ENCODE results near the gene GPR63.

GPR63 gene

GRCh38 chr6:96836631-96837080, 621 bp downstream of the GPR63 start:
- no peaks in the 10 kb centered on the region for H3K79me2 ChIP-seq (ENCODE audit: control insufficient read depth, low read length)
- H3K4me3 ChIP-seq (ENCODE audit: low read length) = peak overlapping the region; percentile 82
- no peaks in the 10 kb centered on the region for H4K20me1 ChIP-seq (ENCODE audit: control insufficient read depth, insufficient read depth, low read depth, low read length)
- H3K36me3 ChIP-seq (ENCODE audit: control insufficient read depth, low read length) = no peaks in the 10 kb centered on the region
- H3K4me2 ChIP-seq (ENCODE audit: low read length) = peak overlapping the region; percentile 98
- no peaks in the 10 kb centered on the region for H3F3A ChIP-seq (ENCODE audit: control insufficient read depth, insufficient read depth)
- no peaks in the 10 kb centered on the region for H3K9me3 ChIP-seq (ENCODE audit: control insufficient read depth, insufficient read depth, low read length)
- H3K4me1 ChIP-seq (ENCODE audit: control insufficient read depth, low read length) = peaks cover 14% of the 10 kb centered on the region
- no peak overlapping the region for H3K27ac ChIP-seq (ENCODE audit: low read depth, low read length)
- H3K9me2 ChIP-seq (replicated peaks; ENCODE audit: control insufficient read depth, low read length) = no peaks in the 10 kb centered on the region
- peaks cover 65% of the 10 kb centered on the region for H3K27me3 ChIP-seq (ENCODE audit: control insufficient read depth, low read length)
- TF ChIP-seq EZH2phosphoT487 (IDR thresholded peaks at IDR 0.05; ENCODE audit: borderline replicate concordance, low read length) (0 out of 2 replicates have a peak, but pooled peaks have one; percentile 82), CTCF (IDR thresholded peaks at IDR 0.05; ENCODE audit: low read depth, low read length, poor library complexity, severe bottlenecking) (no peak)

- H3F3A ChIP-seq (ENCODE audit: control insufficient read depth, insufficient read depth) = no peaks in the 10 kb centered on the region
- H3K27me3 ChIP-seq (ENCODE audit: control insufficient read depth, low read length) = peaks cover 55% of the 10 kb centered on the region
- H3K4me1 ChIP-seq (ENCODE audit: control insufficient read depth, low read length) = peaks cover 14% of the 10 kb centered on the region
- no peaks in the 10 kb centered on the region for H3K79me2 ChIP-seq (ENCODE audit: control insufficient read depth, low read length)
- H3K4me3 ChIP-seq (ENCODE audit: low read length) = no peak overlapping the region
- H3K27ac ChIP-seq (ENCODE audit: low read depth, low read length) = no peak overlapping the region
- no peaks in the 10 kb centered on the region for H3K36me3 ChIP-seq (ENCODE audit: control insufficient read depth, low read length)
- no peaks in the 10 kb centered on the region for H3K9me2 ChIP-seq (replicated peaks; ENCODE audit: control insufficient read depth, low read length)
- H4K20me1 ChIP-seq (ENCODE audit: control insufficient read depth, insufficient read depth, low read depth, low read length) = no peaks in the 10 kb centered on the region
- no peaks in the 10 kb centered on the region for H3K9me3 ChIP-seq (ENCODE audit: control insufficient read depth, insufficient read depth, low read length)
- no peak for TF ChIP-seq EZH2phosphoT487 (IDR thresholded peaks at IDR 0.05; ENCODE audit: borderline replicate concordance, low read length)
- TF ChIP-seq CTCF (IDR thresholded peaks at IDR 0.05; ENCODE audit: low read depth, low read length, poor library complexity, severe bottlenecking) = no peak
- no peak overlapping the region for H3K4me2 ChIP-seq (ENCODE audit: low read length)
Observed at GRCh38 chr6:96834070-96834469, 3.2 kb downstream of the GPR63 start.

GRCh38 chr6:96832780-96833179, 4.5 kb downstream of the GPR63 start:
- H3K79me2 ChIP-seq (ENCODE audit: control insufficient read depth, low read length) = no peaks in the 10 kb centered on the region

More at GRCh38 chr6:96832780-96833179, 4.5 kb downstream of the GPR63 start:
- Histone ChIP-seq H3K4me1 (ENCODE audit: control insufficient read depth, low read length) (peaks cover 12% of the 10 kb centered on the region), H3K9me3 (ENCODE audit: control insufficient read depth, insufficient read depth, low read length) (no peaks in the 10 kb centered on the region), H3K36me3 (ENCODE audit: control insufficient read depth, low read length) (no peaks in the 10 kb centered on the region), H3K27me3 (ENCODE audit: control insufficient read depth, low read length) (peaks cover 44% of the 10 kb centered on the region), H3K27ac (ENCODE audit: low read depth, low read length) (no peak overlapping the region), H3K9me2 (replicated peaks; ENCODE audit: control insufficient read depth, low read length) (no peaks in the 10 kb centered on the region), H4K20me1 (ENCODE audit: control insufficient read depth, insufficient read depth, low read depth, low read length) (no peaks in the 10 kb centered on the region), H3F3A (ENCODE audit: control insufficient read depth, insufficient read depth) (no peaks in the 10 kb centered on the region), H3K4me2 (ENCODE audit: low read length) (no peak overlapping the region), H3K4me3 (ENCODE audit: low read length) (no peak overlapping the region)
- TF ChIP-seq CTCF (IDR thresholded peaks at IDR 0.05; ENCODE audit: low read depth, low read length, poor library complexity, severe bottlenecking) (no peak), EZH2phosphoT487 (IDR thresholded peaks at IDR 0.05; ENCODE audit: borderline replicate concordance, low read length) (no peak)
